ENCODE results near the gene SCN8A.
A peak's percentile ranks its signal among the peaks of the same experiment; 100 is the strongest.
"Not testable (repeated sequence)": the region's sequence is repeated elsewhere in the genome, so short reads cannot be mapped to it uniquely, and the experiment has no call there.

Gene SCN8A

GRCh38 chr12:51773145-51773869 lies 182.3 kb downstream of the SCN8A start:
- no peak for DNase-seq

GRCh38 chr12:51774933-51775332 lies 183.9 kb downstream of the SCN8A start:
- DNase-seq, result no peak

GRCh38 chr12:51777457-51777856 lies 186.4 kb downstream of the SCN8A start:
- no peak for DNase-seq

- DNase-seq, result no peak
Observed at GRCh38 chr12:51777973-51778372, 186.9 kb downstream of the SCN8A start.

GRCh38 chr12:51779876-51780275 lies 188.8 kb downstream of the SCN8A start:
- no peak for DNase-seq

- DNase-seq, result no peak
Observed at GRCh38 chr12:51784688-51785087, 193.7 kb downstream of the SCN8A start.

- DNase-seq, result no peak
Observed at GRCh38 chr12:51785906-51786305, 194.9 kb downstream of the SCN8A start.

- no peak for DNase-seq
Observed at GRCh38 chr12:51788876-51789275, 197.8 kb downstream of the SCN8A start.

GRCh38 chr12:51792417-51792816 lies 201.4 kb downstream of the SCN8A start:
- DNase-seq, result no peak

- no peak for DNase-seq
Observed at GRCh38 chr12:51793201-51793600, 202.2 kb downstream of the SCN8A start.

GRCh38 chr12:51797301-51797700 lies 206.3 kb downstream of the SCN8A start:
- DNase-seq, result no peak

GRCh38 chr12:51798051-51798450 lies 207.0 kb downstream of the SCN8A start:
- not testable (repeated sequence) for DNase-seq

GRCh38 chr12:51798501-51798900 lies 207.5 kb downstream of the SCN8A start:
- DNase-seq, result no peak

- DNase-seq, result no peak
Observed at GRCh38 chr12:51801027-51801426, 210.0 kb downstream of the SCN8A start.

- DNase-seq, result no peak
Observed at GRCh38 chr12:51806896-51807295, 215.9 kb downstream of the SCN8A start.

- no peak for DNase-seq
Observed at GRCh38 chr12:51809193-51809592, 218.2 kb downstream of the SCN8A start.

GRCh38 chr12:51811203-51812202 lies 220.5 kb downstream of the SCN8A start:
- DNase-seq, result no peak

GRCh38 chr12:51812871-51813270 lies 221.8 kb downstream of the SCN8A start:
- DNase-seq, result no peak

GRCh38 chr12:51813931-51814310 lies 222.9 kb downstream of the SCN8A start:
- DNase-seq, result no peak

GRCh38 chr12:51814311-51815088 lies 223.5 kb downstream of the SCN8A start:
- DNase-seq, result peak; percentile 44

GRCh38 chr12:51815571-51815970 lies 224.5 kb downstream of the SCN8A start:
- no peak for DNase-seq

GRCh38 chr12:51817027-51817953 lies 226.3 kb downstream of the SCN8A start:
- no peak for DNase-seq

All from central memory CD4-positive, alpha-beta T cell (primary cell).